DMS153 (cell line): ENCODE results near the gene ZC3H10.
"Not testable (repeated sequence)": the region's sequence is repeated elsewhere in the genome, so short reads cannot be mapped to it uniquely, and the experiment has no call there.

ENCODE experiments used
- DNase-seq: peaks from one replicate; lab custom pipeline; 2025; lab: John Stamatoyannopoulos, UW

ZC3H10 gene, protein sequence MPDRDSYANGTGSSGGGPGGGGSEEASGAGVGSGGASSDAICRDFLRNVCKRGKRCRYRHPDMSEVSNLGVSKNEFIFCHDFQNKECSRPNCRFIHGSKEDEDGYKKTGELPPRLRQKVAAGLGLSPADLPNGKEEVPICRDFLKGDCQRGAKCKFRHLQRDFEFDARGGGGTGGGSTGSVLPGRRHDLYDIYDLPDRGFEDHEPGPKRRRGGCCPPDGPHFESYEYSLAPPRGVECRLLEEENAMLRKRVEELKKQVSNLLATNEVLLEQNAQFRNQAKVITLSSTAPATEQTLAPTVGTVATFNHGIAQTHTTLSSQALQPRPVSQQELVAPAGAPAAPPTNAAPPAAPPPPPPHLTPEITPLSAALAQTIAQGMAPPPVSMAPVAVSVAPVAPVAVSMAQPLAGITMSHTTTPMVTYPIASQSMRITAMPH

GRCh38 chr12:56117778-56118687 is at the start of gene ZC3H10:
ZC3H10 (plus strand) TSS chr12:56118266; CDS start chr12:56120563, 2,297 bp downstream.
- DNase-seq = peak; percentile 99

GRCh38 chr12:56071648-56072047 is 46.4 kb upstream of the ZC3H10 start:
- DNase-seq = no peak

DNA sequence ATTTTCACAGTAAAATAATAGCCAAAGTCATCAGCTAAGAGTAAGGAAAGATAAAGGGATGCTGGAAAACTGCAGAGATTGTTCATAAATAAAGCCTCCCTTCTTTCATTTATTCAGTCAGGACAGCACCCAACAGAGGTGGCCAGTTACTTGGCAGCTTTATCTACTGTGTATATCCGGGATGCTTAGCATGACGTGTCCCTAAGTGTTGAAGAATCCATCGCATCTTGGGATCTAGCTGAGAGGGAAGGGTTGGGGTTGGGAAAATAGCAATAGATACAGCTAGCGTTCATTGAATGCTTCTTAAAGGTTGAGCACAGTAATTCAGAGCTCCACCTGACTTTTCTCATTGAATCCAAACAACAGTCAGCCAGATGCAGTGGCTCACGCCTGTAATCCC is 43.7 kb upstream of the ZC3H10 start:
- no peak for DNase-seq

- DNase-seq = not testable (repeated sequence)
Observed at GRCh38 chr12:56077966-56078365, 40.1 kb upstream of the ZC3H10 start.

DNA sequence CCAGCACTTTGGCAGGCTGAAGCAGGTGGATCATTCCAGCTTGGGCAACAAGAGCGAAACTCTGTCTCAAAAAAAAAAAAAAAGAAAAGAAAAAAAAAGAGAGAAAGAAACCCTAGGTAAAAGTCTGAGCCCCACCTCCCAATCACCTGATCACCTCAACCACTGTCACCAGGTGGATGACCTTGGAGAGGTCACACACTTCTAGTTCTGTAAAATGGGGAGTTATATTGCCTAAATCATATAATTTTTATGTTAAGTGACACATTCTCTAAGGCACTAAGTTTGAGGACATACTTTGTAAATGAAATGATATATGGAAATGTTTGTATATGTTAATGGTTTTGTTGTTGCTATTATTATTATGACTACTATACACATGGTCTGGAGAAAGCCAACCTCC is 39.6 kb upstream of the ZC3H10 start:
- no peak for DNase-seq

DNA sequence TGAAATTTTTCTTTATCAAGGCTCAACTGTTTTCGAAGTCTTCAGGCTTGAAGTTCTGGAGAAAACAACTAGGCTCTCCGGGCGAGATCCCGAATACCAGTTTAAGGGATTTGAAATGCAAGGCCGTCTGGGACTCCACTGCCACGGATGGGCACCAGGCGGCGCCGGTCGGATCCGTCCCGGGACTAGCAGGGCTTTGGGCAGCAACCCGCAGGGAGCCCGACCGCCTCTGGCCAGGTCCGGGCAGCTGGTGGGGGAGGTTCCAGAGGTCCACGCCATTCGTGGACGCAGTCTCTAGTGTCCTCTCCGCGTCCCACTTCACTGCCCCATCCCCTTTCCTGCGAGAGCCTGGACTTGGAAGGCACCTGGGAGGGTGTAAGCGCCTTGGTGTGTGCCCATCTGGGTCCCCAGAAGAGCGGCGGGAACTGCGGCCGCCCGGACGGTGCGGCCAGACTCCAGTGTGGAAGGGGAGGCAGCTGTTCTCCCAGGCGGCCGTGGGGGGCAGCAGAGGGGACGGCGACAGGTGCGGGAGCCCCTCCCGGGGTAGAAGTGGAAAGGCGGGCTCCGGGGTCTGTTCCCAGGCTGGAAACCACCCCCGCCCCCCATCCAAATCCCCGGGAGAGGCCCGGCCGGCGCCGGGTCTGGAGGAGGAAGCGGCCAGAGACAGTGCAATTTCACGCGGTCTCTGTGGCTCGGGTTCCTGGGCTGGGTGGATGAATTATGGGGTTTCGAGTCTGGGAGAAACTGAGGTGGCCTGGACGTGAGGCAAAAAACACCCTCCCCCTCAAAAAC is 38.9 kb upstream of the ZC3H10 start:
- DNase-seq = peak; percentile 67

DNA sequence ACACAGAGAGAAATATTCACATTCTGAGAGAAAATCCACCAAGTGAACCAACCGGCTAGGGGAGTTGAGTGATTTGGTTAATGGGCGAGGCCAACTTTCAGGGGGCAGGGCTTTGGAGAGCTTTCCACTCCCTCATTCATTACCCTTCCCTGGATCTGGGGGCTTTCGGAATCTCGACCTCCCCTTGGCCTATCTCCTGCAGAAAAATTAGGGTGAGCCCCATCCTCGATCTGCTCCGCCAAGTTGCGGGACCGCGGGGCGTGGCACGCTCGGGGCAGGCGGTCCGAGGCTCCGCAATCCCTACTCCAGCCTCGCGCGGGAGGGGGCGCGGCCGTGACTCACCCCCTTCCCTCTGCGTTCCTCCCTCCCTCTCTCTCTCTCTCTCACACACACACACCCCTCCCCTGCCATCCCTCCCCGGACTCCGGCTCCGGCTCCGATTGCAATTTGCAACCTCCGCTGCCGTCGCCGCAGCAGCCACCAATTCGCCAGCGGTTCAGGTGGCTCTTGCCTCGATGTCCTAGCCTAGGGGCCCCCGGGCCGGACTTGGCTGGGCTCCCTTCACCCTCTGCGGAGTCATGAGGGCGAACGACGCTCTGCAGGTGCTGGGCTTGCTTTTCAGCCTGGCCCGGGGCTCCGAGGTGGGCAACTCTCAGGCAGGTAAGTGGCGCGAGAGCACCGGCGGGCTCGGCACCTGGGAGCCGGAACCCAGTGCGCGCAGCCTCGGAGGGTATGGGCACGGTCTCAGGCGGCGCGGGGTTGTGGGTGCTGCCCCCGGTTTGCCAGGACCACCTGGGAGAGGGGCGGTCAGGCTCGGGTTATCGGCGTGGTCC is 38.1 kb upstream of the ZC3H10 start, which contains the start of gene ERBB3:
TSS of gene ERBB3 (plus strand) at position 443 of the 833 bp plus-strand sequence. CDS start at position 579, 136 bp downstream.
- peak; percentile 66 for DNase-seq

DNA sequence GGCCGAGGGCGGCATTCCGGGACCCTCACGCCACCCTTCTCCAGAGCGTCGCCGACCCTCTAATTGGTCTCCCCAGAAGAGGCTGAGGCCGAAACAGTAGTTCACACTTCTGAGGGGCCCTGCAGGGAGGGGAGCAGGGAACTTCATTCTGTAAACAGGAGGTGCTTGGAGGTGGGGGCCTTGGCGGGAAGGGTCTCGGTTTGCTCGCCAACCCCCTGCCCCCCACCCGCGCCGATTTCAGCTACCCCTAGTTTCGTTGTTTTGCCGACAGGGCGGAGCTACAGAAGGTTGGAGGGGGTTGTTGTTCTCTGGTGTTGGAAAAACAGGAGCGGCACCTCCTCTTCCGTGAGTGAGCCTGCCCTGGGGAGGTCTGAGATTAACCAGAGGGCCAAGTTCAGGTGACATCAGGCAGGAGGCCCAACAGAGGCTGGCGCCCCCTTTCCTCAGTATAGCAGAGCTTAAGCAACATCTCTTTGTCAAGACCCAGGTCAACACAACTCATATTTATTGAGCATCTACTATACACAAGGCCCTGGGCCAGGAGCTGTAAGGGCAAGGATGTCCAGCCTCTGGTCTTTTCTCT is 37.4 kb upstream of the ZC3H10 start:
- no peak for DNase-seq

- DNase-seq = no peak
Observed at GRCh38 chr12:56081393-56082347, 36.4 kb upstream of the ZC3H10 start.

DNA sequence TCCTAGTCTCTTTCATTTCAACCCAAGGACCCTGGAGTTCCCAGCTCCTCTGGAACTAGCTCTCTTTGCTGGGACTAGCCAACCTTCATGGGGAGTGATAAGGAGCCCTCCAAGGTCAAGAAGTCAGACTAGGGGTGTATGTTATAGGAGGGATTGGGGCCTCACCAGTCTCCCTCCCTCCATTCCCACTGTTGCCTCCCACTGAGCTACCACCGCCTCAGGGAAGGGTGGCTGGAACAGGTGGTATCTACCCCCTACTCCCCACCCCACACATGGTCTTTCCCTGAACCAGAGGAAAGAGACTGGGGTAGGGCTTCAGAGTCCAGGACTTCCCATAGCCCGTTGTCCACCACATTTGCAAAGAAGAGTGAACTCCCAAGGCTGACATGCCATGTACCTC is 35.7 kb upstream of the ZC3H10 start:
- DNase-seq = no peak

DNA sequence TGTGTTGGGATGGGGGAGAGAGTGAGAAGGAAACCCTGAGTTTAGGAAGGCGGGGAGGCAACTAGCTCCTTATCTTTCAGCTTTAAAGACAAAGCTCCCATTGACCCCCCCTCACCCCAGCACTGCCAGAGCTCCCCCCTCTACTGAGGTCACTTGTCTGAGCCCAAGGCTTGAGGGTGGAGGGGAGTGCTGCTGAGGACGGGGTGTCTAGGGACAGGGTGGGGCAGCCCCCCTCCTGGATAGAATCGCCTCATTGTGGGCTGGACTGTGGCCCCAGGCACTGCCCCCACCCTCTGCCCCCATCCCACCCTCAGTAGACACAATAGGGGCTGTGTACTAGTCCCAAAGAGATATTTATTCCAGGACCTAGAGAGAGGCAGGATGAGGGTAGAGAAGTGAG is 35.1 kb upstream of the ZC3H10 start:
- DNase-seq = no peak

- no peak for DNase-seq
Observed at GRCh38 chr12:56084958-56085543, 33.0 kb upstream of the ZC3H10 start.

DNA sequence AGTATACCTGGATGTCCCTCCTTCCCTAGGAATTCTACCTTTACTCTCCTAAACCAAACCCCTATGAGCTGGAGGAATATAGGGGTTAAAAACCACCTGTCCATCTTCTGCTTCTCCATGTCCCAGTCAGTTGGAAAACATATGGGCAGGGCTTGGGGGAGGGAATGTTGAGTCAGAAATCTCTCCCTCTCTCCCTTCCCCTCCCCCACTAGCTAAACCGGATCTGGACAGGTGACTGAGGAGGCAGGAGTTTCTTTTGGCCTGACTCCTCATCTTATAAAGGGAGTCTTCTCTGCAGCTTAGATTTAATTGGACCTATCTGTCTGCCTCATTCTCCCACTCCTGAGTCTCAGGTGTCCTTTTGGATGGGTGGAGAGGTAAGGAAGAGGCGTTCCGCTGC is 32.0 kb upstream of the ZC3H10 start:
- no peak for DNase-seq

- no peak for DNase-seq
Observed at GRCh38 chr12:56086608-56087007, 31.5 kb upstream of the ZC3H10 start.

DNA sequence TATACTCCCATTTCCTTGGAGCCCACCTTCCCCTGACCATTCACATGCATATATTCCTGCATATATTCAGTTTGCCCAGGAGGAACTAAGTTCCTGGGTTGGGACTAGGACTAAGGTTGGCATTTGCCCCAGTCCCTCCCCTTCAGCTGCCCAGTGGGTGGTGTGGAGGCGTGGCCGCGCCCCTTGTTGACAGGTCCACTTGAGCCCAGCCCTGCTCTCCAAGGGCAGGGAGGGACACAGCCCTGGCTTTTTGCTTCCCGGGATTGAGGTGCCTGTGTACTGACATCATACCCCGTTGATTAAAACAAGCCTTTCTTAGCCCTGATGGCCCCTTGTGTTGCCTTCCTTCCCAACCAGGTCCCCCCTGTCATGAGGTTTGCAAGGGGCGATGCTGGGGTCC is 30.8 kb upstream of the ZC3H10 start:
- peak; percentile 40 for DNase-seq

GRCh38 chr12:56097738-56098137 is 20.3 kb upstream of the ZC3H10 start:
- DNase-seq = no peak

DNA sequence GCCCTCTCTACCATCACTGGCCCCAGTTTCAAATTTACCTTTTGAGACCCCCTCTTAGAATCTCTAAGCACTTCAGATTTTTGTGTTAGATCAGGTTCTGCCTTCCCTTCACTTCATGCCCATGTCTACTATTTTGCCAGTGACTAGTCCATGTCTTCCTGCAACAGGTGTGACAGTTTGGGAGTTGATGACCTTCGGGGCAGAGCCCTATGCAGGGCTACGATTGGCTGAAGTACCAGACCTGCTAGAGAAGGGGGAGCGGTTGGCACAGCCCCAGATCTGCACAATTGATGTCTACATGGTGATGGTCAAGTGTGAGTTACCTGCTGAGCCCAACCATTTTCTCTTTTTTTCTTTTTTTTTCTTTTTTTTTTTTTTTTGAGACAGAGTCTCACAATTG is 19.5 kb upstream of the ZC3H10 start:
- no peak for DNase-seq

GRCh38 chr12:56099787-56100186 is 18.3 kb upstream of the ZC3H10 start:
- DNase-seq = no peak

DNA sequence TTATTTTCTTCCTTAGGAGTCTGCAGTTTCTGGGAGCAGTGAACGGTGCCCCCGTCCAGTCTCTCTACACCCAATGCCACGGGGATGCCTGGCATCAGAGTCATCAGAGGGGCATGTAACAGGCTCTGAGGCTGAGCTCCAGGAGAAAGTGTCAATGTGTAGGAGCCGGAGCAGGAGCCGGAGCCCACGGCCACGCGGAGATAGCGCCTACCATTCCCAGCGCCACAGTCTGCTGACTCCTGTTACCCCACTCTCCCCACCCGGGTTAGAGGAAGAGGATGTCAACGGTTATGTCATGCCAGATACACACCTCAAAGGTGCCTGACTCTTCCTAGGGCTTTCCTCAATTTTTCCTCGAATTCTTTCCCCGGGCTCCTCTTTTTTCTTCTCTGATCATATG is 17.0 kb upstream of the ZC3H10 start:
- DNase-seq = no peak
